Adipocyte (in vitro differentiated cells): ENCODE measurements around the gene COBL.

Experiments used
- DNase-seq: peaks from one replicate; pipeline ENCODE4 v3.0.0-alpha.2; 2015; ENCODE audit warnings: low read depth
- H3K27me3 ChIP-seq: replicated peaks from 2 replicates; pipeline ENCODE4 v1.7.0; 2013; ENCODE audit warnings: mild to moderate bottlenecking, low read length, moderate library complexity; ENCODE audit not compliant: control insufficient read depth, insufficient read depth
- H3K36me3 ChIP-seq: 2 replicates; pipeline ENCODE4 v1.7.0; 2013; ENCODE audit warnings: low read length, mild to moderate bottlenecking, moderate library complexity; ENCODE audit not compliant: control insufficient read depth, insufficient read depth, severe bottlenecking
- H3K4me1 ChIP-seq: 2 replicates; pipeline ENCODE4 v1.7.0; 2013; ENCODE audit warnings: mild to moderate bottlenecking, low read length, moderate library complexity; ENCODE audit not compliant: control insufficient read depth, insufficient read depth
- H3K4me3 ChIP-seq: 2 replicates; pipeline ENCODE4 v1.7.0; 2013; ENCODE audit warnings: mild to moderate bottlenecking, low read length, moderate library complexity
- H3K9ac ChIP-seq: 2 replicates; pipeline ENCODE4 v1.7.0; 2013; ENCODE audit warnings: mild to moderate bottlenecking, low read length, moderate library complexity
- H3K9me3 ChIP-seq: 2 replicates; pipeline ENCODE4 v1.7.0; 2013; ENCODE audit warnings: mild to moderate bottlenecking, low read length, moderate library complexity; ENCODE audit not compliant: control insufficient read depth

Gene COBL

GRCh38 chr7:51260516-51260915, 56.1 kb downstream of the COBL start:
- Histone ChIP-seq H3K9me3 (no peaks in the 10 kb centered on the region), H3K4me3 (no peak overlapping the region), H3K9ac (no peak overlapping the region), H3K27me3 (peaks cover 30% of the 10 kb centered on the region), H3K4me1 (peaks cover 6% of the 10 kb centered on the region), H3K36me3 (no peaks in the 10 kb centered on the region)
- DNase-seq, result no peak

- H3K36me3 ChIP-seq, result no peaks in the 10 kb centered on the region
- H3K4me3 ChIP-seq, result no peak overlapping the region
- H3K9ac ChIP-seq, result no peak overlapping the region
- no peak for DNase-seq
- peaks cover 26% of the 10 kb centered on the region for H3K27me3 ChIP-seq
- no peaks in the 10 kb centered on the region for H3K9me3 ChIP-seq
- peaks cover 6% of the 10 kb centered on the region for H3K4me1 ChIP-seq
Observed at GRCh38 chr7:51259766-51260165, 56.8 kb downstream of the COBL start.

DNA sequence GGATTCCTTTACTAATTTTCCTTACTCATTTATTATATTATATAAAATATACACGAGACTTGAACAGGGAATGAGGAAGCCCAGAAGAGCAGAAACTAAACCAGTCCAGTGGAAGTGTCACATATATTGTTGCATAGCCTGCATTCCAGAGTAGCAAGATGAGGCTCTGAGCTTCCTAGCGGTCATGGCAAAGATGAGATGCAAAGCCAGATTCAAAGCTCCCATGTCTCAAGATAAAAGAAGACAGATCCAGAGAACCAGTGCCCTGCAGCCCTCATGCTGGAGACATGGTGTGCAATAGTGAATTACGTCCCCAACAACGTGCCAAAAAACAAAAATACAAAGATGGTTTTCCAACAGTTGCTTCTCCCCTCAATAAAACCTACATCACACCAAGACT, 59.7 kb downstream of the COBL start:
- no peaks in the 10 kb centered on the region for H3K9me3 ChIP-seq
- no peak for DNase-seq
- no peak overlapping the region for H3K9ac ChIP-seq
- no peaks in the 10 kb centered on the region for H3K4me1 ChIP-seq
- peaks cover 18% of the 10 kb centered on the region for H3K27me3 ChIP-seq
- H3K36me3 ChIP-seq, result no peaks in the 10 kb centered on the region
- no peak overlapping the region for H3K4me3 ChIP-seq

DNA sequence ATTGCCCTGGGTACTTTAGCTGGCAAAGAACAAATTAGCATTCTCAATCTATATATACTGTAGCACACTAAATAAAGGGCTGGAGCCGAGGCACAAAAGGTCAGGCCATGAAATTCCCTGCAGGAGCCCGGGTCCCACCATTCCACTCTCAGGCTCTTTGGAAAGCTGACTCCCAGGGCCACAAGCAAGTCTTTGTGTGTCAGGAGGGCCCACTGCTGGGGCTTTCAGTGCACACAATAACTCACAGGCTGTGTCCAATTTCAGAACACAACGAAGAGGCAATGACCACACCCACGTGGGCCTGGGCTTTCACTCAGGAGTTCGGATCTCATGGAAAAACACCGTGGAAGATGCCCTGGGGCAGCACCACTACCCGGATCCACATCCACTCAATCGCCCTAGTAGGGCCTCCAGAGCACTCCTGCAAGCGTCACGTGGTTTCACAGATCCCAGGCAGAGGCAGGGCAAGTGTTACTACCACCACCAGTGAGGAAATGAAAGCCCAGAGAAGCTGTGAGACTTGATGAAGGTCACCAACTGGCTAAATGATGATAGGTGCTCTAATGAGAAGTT, 60.3 kb downstream of the COBL start:
- Histone ChIP-seq H3K4me1 (no peaks in the 10 kb centered on the region), H3K4me3 (no peak overlapping the region), H3K36me3 (no peaks in the 10 kb centered on the region), H3K27me3 (peaks cover 18% of the 10 kb centered on the region), H3K9ac (no peak overlapping the region), H3K9me3 (no peaks in the 10 kb centered on the region)
- DNase-seq, result no peak

DNA sequence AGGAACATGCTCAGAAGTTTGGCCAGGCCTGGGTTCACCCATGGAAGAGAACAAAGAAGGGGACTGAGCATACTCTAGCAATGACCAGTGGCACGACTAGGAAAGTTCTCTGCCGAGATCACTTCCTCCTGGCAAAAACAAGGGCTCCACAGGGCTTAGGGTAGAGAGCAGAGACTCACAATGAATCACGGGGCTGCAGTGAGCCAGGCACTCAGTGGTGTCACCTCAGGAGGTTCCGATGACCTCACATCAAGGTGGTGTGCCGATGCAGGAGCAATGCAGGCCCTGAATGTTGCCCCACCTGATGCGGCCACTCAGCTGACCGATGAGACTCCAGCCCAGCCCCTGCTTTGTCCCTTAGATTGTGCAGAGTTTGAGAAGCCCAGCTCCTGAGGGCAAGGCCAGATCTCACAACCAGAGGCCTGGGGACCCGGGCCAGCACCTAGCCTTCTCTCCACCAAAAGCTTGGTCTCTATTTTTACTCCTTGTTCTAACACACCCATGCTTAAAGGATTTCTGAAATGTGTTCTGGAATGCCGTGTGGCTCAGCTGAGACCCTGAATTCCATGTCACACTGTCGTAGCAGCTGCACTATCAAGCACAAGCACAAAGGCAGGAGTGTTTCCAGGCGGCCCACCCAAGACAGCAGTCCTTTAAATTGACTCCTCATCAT, 60.9 kb downstream of the COBL start:
- no peak for DNase-seq
- Histone ChIP-seq H3K4me1 (no peaks in the 10 kb centered on the region), H3K9ac (no peak overlapping the region), H3K36me3 (no peaks in the 10 kb centered on the region), H3K27me3 (peaks cover 12% of the 10 kb centered on the region), H3K9me3 (no peaks in the 10 kb centered on the region), H3K4me3 (no peak overlapping the region)

- Histone ChIP-seq H3K27me3 (peaks cover 6% of the 10 kb centered on the region), H3K9me3 (no peaks in the 10 kb centered on the region), H3K4me3 (no peak overlapping the region), H3K4me1 (no peaks in the 10 kb centered on the region), H3K36me3 (no peaks in the 10 kb centered on the region), H3K9ac (no peak overlapping the region)
- DNase-seq, result no peak
Observed at GRCh38 chr7:51255036-51255435, 61.6 kb downstream of the COBL start.

DNA sequence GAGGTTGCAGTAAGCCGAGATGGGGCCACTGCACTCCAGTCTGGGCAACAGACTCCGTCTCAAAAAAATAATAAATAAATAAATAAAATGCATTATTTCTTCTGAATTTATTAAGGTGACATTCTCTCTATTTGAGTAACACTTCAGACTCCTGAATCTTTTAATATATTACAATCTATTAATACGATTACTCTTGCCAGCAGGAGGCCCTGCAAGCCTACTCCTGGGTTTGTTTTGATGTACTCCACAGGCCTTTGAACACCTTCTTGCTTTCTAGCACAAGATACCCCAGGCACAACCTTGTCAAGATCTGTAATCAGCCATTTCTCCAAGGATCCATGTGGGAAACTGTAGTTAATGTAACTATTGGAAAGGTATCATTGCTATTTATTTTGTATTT, 63.5 kb downstream of the COBL start:
- H3K27me3 ChIP-seq, result no peaks in the 10 kb centered on the region
- H3K9ac ChIP-seq, result no peak overlapping the region
- no peaks in the 10 kb centered on the region for H3K9me3 ChIP-seq
- no peaks in the 10 kb centered on the region for H3K36me3 ChIP-seq
- no peaks in the 10 kb centered on the region for H3K4me1 ChIP-seq
- DNase-seq, result no peak
- no peak overlapping the region for H3K4me3 ChIP-seq

GRCh38 chr7:51251290-51251689, 65.3 kb downstream of the COBL start:
- H3K27me3 ChIP-seq, result no peaks in the 10 kb centered on the region
- DNase-seq, result no peak
- H3K36me3 ChIP-seq, result no peaks in the 10 kb centered on the region
- H3K4me1 ChIP-seq, result no peaks in the 10 kb centered on the region
- no peak overlapping the region for H3K9ac ChIP-seq
- H3K9me3 ChIP-seq, result no peaks in the 10 kb centered on the region
- H3K4me3 ChIP-seq, result no peak overlapping the region

DNA sequence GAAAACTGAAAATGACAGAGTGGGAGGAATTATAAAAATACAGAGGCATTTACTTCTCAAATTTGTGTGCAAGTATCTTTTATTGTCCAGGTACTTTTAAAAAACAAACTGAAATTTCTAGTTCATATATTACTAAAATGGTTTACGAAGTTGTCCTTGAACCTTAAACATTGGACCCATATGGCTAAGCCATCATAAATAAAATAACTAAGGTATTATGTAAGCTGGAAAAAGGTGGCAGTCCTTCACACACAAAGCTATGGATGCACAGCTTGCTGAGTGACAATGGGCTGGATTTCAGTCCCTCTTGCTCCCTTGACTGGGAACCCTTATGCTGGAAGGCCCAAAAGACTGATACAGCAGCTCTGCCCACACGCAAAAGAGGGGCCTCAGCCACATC, 66.1 kb downstream of the COBL start:
- no peaks in the 10 kb centered on the region for H3K27me3 ChIP-seq
- DNase-seq, result no peak
- H3K9me3 ChIP-seq, result no peaks in the 10 kb centered on the region
- no peaks in the 10 kb centered on the region for H3K4me1 ChIP-seq
- no peak overlapping the region for H3K4me3 ChIP-seq
- H3K9ac ChIP-seq, result no peak overlapping the region
- no peaks in the 10 kb centered on the region for H3K36me3 ChIP-seq

- H3K9ac ChIP-seq, result no peak overlapping the region
- H3K4me3 ChIP-seq, result no peak overlapping the region
- H3K4me1 ChIP-seq, result no peaks in the 10 kb centered on the region
- no peaks in the 10 kb centered on the region for H3K27me3 ChIP-seq
- H3K36me3 ChIP-seq, result no peaks in the 10 kb centered on the region
- H3K9me3 ChIP-seq, result no peaks in the 10 kb centered on the region
- DNase-seq, result no peak
Observed at GRCh38 chr7:51249991-51250390, 66.6 kb downstream of the COBL start.

DNA sequence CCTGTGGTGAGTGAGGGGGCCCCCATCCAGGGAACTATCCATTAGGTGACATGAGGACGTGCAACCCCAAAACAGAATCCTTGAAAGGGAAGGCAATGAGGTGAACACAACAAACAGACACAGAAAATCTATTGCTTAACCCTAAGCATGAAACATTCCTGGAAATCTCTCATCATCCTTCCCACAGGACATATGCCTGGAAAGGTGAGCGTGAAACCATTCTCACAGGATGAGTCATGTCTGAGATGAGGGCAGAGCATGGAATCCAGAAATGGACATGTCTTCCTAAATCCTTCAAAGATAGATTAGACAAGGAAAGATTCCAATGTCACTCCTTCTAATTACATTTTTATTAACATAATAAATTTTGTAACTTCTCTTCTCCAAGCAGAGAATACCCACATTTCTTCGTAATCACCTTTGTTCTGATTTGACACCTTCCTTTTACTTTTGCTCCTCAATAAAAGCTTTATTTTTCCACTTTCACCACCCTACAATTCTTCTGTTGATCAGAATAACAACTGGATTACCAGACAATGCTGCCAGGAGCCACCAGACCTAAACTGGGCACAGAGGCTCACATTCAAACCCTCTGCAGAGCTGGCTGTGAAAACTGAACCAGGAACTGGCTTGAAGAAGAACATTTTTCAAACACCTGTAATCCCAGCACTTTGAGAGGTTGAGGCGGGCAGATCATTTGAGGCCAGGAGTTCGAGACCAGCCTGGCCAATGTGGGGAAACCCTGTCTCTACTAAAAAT, 67.2 kb downstream of the COBL start:
- Histone ChIP-seq H3K4me1 (no peaks in the 10 kb centered on the region), H3K9me3 (no peaks in the 10 kb centered on the region), H3K36me3 (no peaks in the 10 kb centered on the region), H3K27me3 (peaks cover 4% of the 10 kb centered on the region), H3K9ac (no peak overlapping the region), H3K4me3 (no peak overlapping the region)
- no peak for DNase-seq
